ENCODE measurements around the gene OPRD1.

DNA sequence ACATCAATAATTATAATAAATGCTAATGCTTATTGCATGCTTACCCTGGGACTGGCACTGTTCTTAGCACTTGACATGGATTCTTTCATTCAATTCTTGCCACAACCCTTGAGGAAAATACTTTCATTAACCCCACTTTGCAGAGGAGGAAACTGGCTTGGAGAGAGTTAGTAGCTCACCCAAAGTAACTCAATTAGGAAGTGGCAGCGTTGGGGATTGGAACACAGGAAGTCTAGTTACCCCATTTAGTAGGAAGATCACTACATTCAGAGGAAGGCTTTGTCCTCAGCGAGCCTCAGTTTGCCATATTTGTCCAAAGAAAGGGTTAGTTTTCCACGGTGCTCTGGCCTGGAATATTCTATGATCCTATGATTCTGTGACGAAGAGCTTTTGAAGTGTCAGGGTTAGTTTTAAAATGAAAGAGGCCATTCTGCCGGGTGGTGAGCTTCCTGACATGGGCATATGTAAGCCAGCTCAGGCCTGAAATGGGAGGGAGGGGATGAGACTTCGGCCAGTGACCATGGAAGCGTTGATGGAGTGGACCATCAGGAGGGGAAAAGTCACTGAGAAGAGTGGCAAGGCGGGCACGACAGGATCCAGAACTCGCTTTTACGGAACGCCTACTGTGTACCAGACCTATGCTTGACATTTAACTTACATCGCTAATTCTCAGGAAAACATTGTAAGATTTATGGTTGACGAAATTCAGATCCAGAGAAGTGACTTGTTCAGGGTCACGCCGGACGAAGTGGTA lies 74.2 kb downstream of the OPRD1 start:
- TF ChIP-seq, protein P1, sequence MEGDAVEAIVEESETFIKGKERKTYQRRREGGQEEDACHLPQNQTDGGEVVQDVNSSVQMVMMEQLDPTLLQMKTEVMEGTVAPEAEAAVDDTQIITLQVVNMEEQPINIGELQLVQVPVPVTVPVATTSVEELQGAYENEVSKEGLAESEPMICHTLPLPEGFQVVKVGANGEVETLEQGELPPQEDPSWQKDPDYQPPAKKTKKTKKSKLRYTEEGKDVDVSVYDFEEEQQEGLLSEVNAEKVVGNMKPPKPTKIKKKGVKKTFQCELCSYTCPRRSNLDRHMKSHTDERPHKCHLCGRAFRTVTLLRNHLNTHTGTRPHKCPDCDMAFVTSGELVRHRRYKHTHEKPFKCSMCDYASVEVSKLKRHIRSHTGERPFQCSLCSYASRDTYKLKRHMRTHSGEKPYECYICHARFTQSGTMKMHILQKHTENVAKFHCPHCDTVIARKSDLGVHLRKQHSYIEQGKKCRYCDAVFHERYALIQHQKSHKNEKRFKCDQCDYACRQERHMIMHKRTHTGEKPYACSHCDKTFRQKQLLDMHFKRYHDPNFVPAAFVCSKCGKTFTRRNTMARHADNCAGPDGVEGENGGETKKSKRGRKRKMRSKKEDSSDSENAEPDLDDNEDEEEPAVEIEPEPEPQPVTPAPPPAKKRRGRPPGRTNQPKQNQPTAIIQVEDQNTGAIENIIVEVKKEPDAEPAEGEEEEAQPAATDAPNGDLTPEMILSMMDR (IDR thresholded peaks at IDR 0.05; ENCODE audit: low read depth, low read length, missing input control): no peak
- TF ChIP-seq, protein P2, sequence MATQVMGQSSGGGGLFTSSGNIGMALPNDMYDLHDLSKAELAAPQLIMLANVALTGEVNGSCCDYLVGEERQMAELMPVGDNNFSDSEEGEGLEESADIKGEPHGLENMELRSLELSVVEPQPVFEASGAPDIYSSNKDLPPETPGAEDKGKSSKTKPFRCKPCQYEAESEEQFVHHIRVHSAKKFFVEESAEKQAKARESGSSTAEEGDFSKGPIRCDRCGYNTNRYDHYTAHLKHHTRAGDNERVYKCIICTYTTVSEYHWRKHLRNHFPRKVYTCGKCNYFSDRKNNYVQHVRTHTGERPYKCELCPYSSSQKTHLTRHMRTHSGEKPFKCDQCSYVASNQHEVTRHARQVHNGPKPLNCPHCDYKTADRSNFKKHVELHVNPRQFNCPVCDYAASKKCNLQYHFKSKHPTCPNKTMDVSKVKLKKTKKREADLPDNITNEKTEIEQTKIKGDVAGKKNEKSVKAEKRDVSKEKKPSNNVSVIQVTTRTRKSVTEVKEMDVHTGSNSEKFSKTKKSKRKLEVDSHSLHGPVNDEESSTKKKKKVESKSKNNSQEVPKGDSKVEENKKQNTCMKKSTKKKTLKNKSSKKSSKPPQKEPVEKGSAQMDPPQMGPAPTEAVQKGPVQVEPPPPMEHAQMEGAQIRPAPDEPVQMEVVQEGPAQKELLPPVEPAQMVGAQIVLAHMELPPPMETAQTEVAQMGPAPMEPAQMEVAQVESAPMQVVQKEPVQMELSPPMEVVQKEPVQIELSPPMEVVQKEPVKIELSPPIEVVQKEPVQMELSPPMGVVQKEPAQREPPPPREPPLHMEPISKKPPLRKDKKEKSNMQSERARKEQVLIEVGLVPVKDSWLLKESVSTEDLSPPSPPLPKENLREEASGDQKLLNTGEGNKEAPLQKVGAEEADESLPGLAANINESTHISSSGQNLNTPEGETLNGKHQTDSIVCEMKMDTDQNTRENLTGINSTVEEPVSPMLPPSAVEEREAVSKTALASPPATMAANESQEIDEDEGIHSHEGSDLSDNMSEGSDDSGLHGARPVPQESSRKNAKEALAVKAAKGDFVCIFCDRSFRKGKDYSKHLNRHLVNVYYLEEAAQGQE (IDR thresholded peaks at IDR 0.05): no peak
- TF ChIP-seq TAF1 (conservative IDR thresholded peaks at IDR 0.05) (no peak), YY1 (IDR thresholded peaks at IDR 0.05) (no peak), NR2F2 (IDR thresholded peaks at IDR 0.05) (no peak), RAD21 (IDR thresholded peaks at IDR 0.05) (no peak), JUND (IDR thresholded peaks at IDR 0.05) (no peak), EGR1 (IDR thresholded peaks at IDR 0.05; ENCODE audit: low read depth in 2 of 2) (no peak), SP1 (IDR thresholded peaks at IDR 0.05) (no peak), GABPA (IDR thresholded peaks at IDR 0.05 in 1 of 2, conservative IDR thresholded peaks at IDR 0.05 in 1 of 2) (no peak), RXRA (IDR thresholded peaks at IDR 0.05) (no peak)
- TF ChIP-seq, protein P3, sequence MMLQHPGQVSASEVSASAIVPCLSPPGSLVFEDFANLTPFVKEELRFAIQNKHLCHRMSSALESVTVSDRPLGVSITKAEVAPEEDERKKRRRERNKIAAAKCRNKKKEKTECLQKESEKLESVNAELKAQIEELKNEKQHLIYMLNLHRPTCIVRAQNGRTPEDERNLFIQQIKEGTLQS (IDR thresholded peaks at IDR 0.05): no peak
- TF ChIP-seq, protein P4, sequence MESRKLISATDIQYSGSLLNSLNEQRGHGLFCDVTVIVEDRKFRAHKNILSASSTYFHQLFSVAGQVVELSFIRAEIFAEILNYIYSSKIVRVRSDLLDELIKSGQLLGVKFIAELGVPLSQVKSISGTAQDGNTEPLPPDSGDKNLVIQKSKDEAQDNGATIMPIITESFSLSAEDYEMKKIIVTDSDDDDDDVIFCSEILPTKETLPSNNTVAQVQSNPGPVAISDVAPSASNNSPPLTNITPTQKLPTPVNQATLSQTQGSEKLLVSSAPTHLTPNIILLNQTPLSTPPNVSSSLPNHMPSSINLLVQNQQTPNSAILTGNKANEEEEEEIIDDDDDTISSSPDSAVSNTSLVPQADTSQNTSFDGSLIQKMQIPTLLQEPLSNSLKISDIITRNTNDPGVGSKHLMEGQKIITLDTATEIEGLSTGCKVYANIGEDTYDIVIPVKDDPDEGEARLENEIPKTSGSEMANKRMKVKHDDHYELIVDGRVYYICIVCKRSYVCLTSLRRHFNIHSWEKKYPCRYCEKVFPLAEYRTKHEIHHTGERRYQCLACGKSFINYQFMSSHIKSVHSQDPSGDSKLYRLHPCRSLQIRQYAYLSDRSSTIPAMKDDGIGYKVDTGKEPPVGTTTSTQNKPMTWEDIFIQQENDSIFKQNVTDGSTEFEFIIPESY (IDR thresholded peaks at IDR 0.05): no peak
- TF ChIP-seq, protein P5, sequence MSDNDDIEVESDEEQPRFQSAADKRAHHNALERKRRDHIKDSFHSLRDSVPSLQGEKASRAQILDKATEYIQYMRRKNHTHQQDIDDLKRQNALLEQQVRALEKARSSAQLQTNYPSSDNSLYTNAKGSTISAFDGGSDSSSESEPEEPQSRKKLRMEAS (IDR thresholded peaks at IDR 0.05): no peak
